GM23338 (cell line): ENCODE results near the gene SLC39A11.

Experiments
- CREB1 ChIP-seq: fragments of 250-450 bp; sonication (Bioruptor Pico); IDR thresholded peaks from 2 replicates; pipeline ENCODE4 v1.5.0; 2020; ENCODE audit warnings: low read depth, mild to moderate bottlenecking, moderate library complexity
- CTCF ChIP-seq, 2 experiments: fragments of 200-600 bp in 1 of 2; sonication (generic) in 1 of 2; conservative IDR thresholded peaks; 2 replicates each; pipeline versions ENCODE4 v1.5.1 to v1.6.1; 2016 to 2017; ENCODE audit warnings: antibody characterized with exemption in 2 of 2, low read depth in 2 of 2, mild to moderate bottlenecking in 2 of 2, moderate library complexity in 1 of 2
- ETS1 ChIP-seq: IDR thresholded peaks from 2 replicates; pipeline ENCODE4 v1.6.1; 2016; ENCODE audit warnings: antibody characterized with exemption
- EZH2 ChIP-seq: fragments of 200-600 bp; sonication (generic); IDR thresholded peaks from one replicate; pipeline ENCODE4 v1.8.0; 2017; ENCODE audit warnings: antibody characterized with exemption, mild to moderate bottlenecking, low read depth; ENCODE audit not compliant: unreplicated experiment
- EZH2phosphoT487 ChIP-seq: fragments of 200-600 bp; sonication (generic); IDR thresholded peaks from one replicate; pipeline ENCODE4 v1.8.1; 2018; ENCODE audit warnings: antibody characterized with exemption; ENCODE audit not compliant: unreplicated experiment
- JUNB ChIP-seq: IDR thresholded peaks from one replicate; pipeline ENCODE4 v1.6.1; 2016; ENCODE audit warnings: antibody characterized with exemption; ENCODE audit not compliant: unreplicated experiment
- NANOG ChIP-seq: IDR thresholded peaks from 2 replicates; pipeline ENCODE4 v1.6.1; 2016; ENCODE audit warnings: antibody characterized with exemption, borderline replicate concordance
- POLR2AphosphoS5 ChIP-seq: IDR thresholded peaks from 2 replicates; pipeline ENCODE4 v1.6.1; 2016; ENCODE audit warnings: antibody characterized with exemption, low read depth
- REST ChIP-seq: IDR thresholded peaks from one replicate; pipeline ENCODE4 v1.6.1; 2018; ENCODE audit warnings: antibody characterized with exemption; ENCODE audit not compliant: unreplicated experiment
- STAT1 ChIP-seq: IDR thresholded peaks from one replicate; pipeline ENCODE4 v1.6.1; 2016; ENCODE audit warnings: antibody characterized with exemption; ENCODE audit not compliant: unreplicated experiment
- ZNF114 ChIP-seq: fragments of 250-450 bp; sonication (Bioruptor Pico); IDR thresholded peaks from 2 replicates; pipeline ENCODE4 v1.5.0; 2020; ENCODE audit warnings: mild to moderate bottlenecking, moderate library complexity
- ZNF331 ChIP-seq: fragments of 250-450 bp; sonication (Bioruptor Pico); IDR thresholded peaks from 2 replicates; pipeline ENCODE4 v1.5.0; 2020; ENCODE audit warnings: low read depth, mild to moderate bottlenecking, moderate library complexity

- TF ChIP-seq EZH2phosphoT487 (no peak), CTCF (conservative IDR thresholded peaks at IDR 0.05; ENCODE audit: low read depth in 2 of 2) (no peak), EZH2 (no peak), POLR2AphosphoS5 (no peak), REST (no peak), ETS1 (no peak), NANOG (no peak), STAT1 (no peak), CREB1 (no peak), JUNB (no peak), ZNF331 (no peak), ZNF114 (CRISPR knock-in tag) (no peak)
Observed at GRCh38 chr17:72954579-72954978, 137.9 kb downstream of the SLC39A11 start.
